B cell (primary cell): ENCODE measurements around the gene ASTN2. TPM values are rescaled to one million over a fixed set of nuclear protein-coding genes. Genes with fewer than 3 reads are reported as not detected.

ENCODE experiments used
- ATAC-seq: fragments of 200-7000 bp; cut with Tn5 transposase; one replicate; pipeline ENCODE4 v1.10.0; 2021; ENCODE audit warnings: low read depth, mild to moderate bottlenecking, moderate number of reproducible peaks, moderate library complexity
- CTCF ChIA-PET: fragments of 350-600 bp; sonication (Branson Sonifier 250); formaldehyde crosslinking; loops from one replicate; lab custom pipeline; 2021; ENCODE audit warnings: antibody characterized with exemption, inconsistent platforms; lab: Charles Lee
- POLR2A ChIA-PET: fragments of 350-600 bp; sonication (Branson Sonifier 250); formaldehyde crosslinking; loops from one replicate; lab custom pipeline; 2021; ENCODE audit warnings: antibody characterized with exemption; lab: Charles Lee
- DNase-seq: peaks from one replicate; pipeline ENCODE4 v3.0.0; 2013
- H2AFZ ChIP-seq: 2 replicates; pipeline ENCODE4 v1.6.1; 2012; ENCODE audit warnings: mild to moderate bottlenecking, low read depth, low read length; ENCODE audit not compliant: insufficient read depth, poor library complexity, severe bottlenecking
- H3K27ac ChIP-seq, 2 donors: 1 replicate in 1 of 2; 2 replicates in 1 of 2; pipeline ENCODE4 v1.5.1; 2012 to 2013; ENCODE audit warnings: low read length in 2 of 2, mild to moderate bottlenecking in 2 of 2, moderate library complexity in 1 of 2
- H3K27me3 ChIP-seq, 4 experiments: fragments of 200-600 bp in 1 of 4; sonication (generic) in 1 of 4; replicated peaks in 1 of 4; 1 replicate in 2 of 4; 2 replicates in 2 of 4; pipeline versions ENCODE4 v1.6.1 to v1.7.0; 2013 to 2016; ENCODE audit warnings: low read length in 3 of 4, mild to moderate bottlenecking in 2 of 4, mixed read lengths in 1 of 4, moderate library complexity in 1 of 4; ENCODE audit not compliant: insufficient read depth in 4 of 4, control insufficient read depth in 3 of 4; ENCODE audit errors: control extremely low read depth in 1 of 4
- H3K36me3 ChIP-seq, 2 experiments: replicated peaks in 1 of 2; 1 replicate in 1 of 2; 2 replicates in 1 of 2; pipeline versions ENCODE4 v1.6.1 to v1.7.1; 2013; ENCODE audit warnings: low read length in 1 of 2; ENCODE audit not compliant: insufficient read depth in 2 of 2, control insufficient read depth in 1 of 2; ENCODE audit errors: control extremely low read depth in 1 of 2, extremely low read depth in 1 of 2
- H3K4me1 ChIP-seq, 2 donors: fragments of 200-600 bp in 1 of 2; sonication (generic) in 1 of 2; 1 replicate in 1 of 2; 2 replicates in 1 of 2; pipeline versions ENCODE4 v1.5.1 to v1.6.1; 2013 to 2017; ENCODE audit warnings: low read length in 2 of 2; ENCODE audit not compliant: control insufficient read depth in 2 of 2, insufficient read depth in 2 of 2
- H3K4me2 ChIP-seq: replicated peaks from 2 replicates; pipeline ENCODE3; 2012; ENCODE audit warnings: mild to moderate bottlenecking, low read depth, low read length; ENCODE audit not compliant: poor library complexity, severe bottlenecking
- H3K4me3 ChIP-seq, 5 experiments: fragments of 200-600 bp in 1 of 5; sonication (generic) in 1 of 5; 1 replicate in 3 of 5; 2 replicates in 2 of 5; pipeline versions ENCODE4 v1.5.1 to v1.7.0; 2011 to 2016; ENCODE audit warnings: low read length in 4 of 5, mild to moderate bottlenecking in 4 of 5, low read depth in 2 of 5, control low read depth in 1 of 5, moderate library complexity in 1 of 5; ENCODE audit not compliant: insufficient read depth in 1 of 5; ENCODE audit errors: control extremely low read depth in 1 of 5, extremely low read depth in 1 of 5
- H3K79me2 ChIP-seq: fragments of 200-600 bp; sonication (generic); one replicate; pipeline ENCODE4 v1.6.0; 2016; ENCODE audit warnings: low read length; ENCODE audit not compliant: control insufficient read depth, insufficient read depth
- H3K9ac ChIP-seq: fragments of 200-600 bp; sonication (generic); 2 replicates; pipeline ENCODE4 v1.6.1; 2017; ENCODE audit warnings: mild to moderate bottlenecking, low read length, moderate library complexity
- H3K9me3 ChIP-seq, 3 donors: one replicate each; pipeline versions ENCODE4 v1.6.1 to v1.7.1; 2013; ENCODE audit warnings: low read length in 2 of 3; ENCODE audit not compliant: control insufficient read depth in 2 of 3, insufficient read depth in 1 of 3; ENCODE audit errors: control extremely low read depth in 1 of 3
- H4K20me1 ChIP-seq: 2 replicates; pipeline ENCODE4 v1.6.0; 2012; ENCODE audit warnings: mild to moderate bottlenecking, low read length; ENCODE audit not compliant: insufficient read depth, control insufficient read depth, poor library complexity, severe bottlenecking
- H3K27ac Mint-ChIP-seq: one replicate; pipeline ENCODE4 v1.8.0; 2021; ENCODE audit warnings: mixed read lengths
- H3K27me3 Mint-ChIP-seq: one replicate; pipeline ENCODE4 v1.8.0; 2021; ENCODE audit warnings: mixed read lengths
- H3K4me1 Mint-ChIP-seq: one replicate; pipeline ENCODE4 v1.8.0; 2021; ENCODE audit warnings: mixed read lengths
- H3K4me3 Mint-ChIP-seq: one replicate; pipeline ENCODE4 v1.8.0; 2021; ENCODE audit warnings: mixed read lengths
- H3K9me3 Mint-ChIP-seq: one replicate; pipeline ENCODE4 v1.8.0; 2022; ENCODE audit warnings: mixed read lengths; ENCODE audit not compliant: insufficient read depth
- EZH2 ChIP-seq: IDR thresholded peaks from 2 replicates; pipeline ENCODE4 v1.6.1; 2012; ENCODE audit warnings: borderline replicate concordance, low read depth, mild to moderate bottlenecking, moderate library complexity, low read length; ENCODE audit not compliant: insufficient read depth, poor library complexity, severe bottlenecking
- WGBS: methylation state at CpG from one replicate; pipeline ENCODE4 v1.1.5; 2013; ENCODE audit warnings: missing lambda C conversion rate; ENCODE audit not compliant: insufficient coverage; 5-methylcytosine and 5-hydroxymethylcytosine counted together
- intact Hi-C: fragments of 100-400 bp; cut with micrococcal nuclease; formaldehyde crosslinking; loops from one replicate; pipeline ENCODE4 v1.10.0; 2022
- polyA plus RNA-seq: library from polyadenylated mRNA; depleted of rRNA; stranded (reverse); fragments of >200 nt; gene quantifications from 2 replicates; pipeline ENCODE4 v1.2.3, GENCODE V29; 2012
- total RNA-seq, 2 donors: library from RNA; stranded (reverse); fragments of 120-200 nt in 1 of 2; gene quantifications; 1 replicate in 1 of 2; 2 replicates in 1 of 2; pipeline versions ENCODE4 v1.2.3 to v1.2.4, GENCODE V29; 2013 to 2022
- TF ChIP-seq, protein P1 (sequence below): fragments of 200-600 bp; IDR thresholded peaks from one replicate; pipeline ENCODE4 v1.8.0; 2022; ENCODE audit warnings: antibody characterized with exemption, mild to moderate bottlenecking

The ASTN2 gene
- total and polyA plus RNA-seq, 2 donors (not counting 1 experiment from before 2014, with no cell fraction given) = 1.2 to 3.6 TPM

DNA sequence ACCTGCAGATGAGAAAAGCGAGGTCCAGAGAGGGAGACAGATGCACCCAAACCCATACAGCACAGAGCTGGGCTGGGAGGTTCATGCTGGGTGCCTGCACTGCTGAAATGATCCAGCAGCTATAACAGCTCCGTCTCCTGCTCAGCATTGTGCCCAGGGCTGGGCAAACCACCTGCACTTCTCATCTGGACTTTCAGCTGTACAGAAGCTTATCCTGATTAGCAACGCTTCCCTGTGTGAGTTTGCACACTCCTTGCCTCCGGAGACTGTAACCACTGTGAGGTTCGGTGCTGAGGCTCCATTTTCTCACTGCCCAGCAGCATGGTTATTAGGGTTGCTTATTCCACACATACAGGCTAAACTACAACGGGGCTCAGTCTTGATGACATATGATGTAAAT lies 326.1 kb downstream of the ASTN2 start:
- Histone ChIP-seq H3K9ac (no peak overlapping the region), H3K9me3 (no peaks in the 10 kb centered on the region), H3K4me1 (no peaks in the 10 kb centered on the region), H3K4me3 (no peak overlapping the region), H4K20me1 (no peaks in the 10 kb centered on the region), H3K27me3 (no peaks in the 10 kb centered on the region), H3K27ac (no peak overlapping the region), H2AFZ (no peak overlapping the region), H3K79me2 (no peaks in the 10 kb centered on the region), H3K4me2 (no peak overlapping the region), H3K36me3 (no peaks in the 10 kb centered on the region)
- POLR2A ChIA-PET = no interaction called here
- intact Hi-C loops = no loop called here
- no peak overlapping the region for H3K27ac Mint-ChIP-seq
- CTCF ChIA-PET = no interaction called here
- no peaks in the 10 kb centered on the region for H3K27me3 Mint-ChIP-seq
- H3K4me1 Mint-ChIP-seq = no peaks in the 10 kb centered on the region
- no peak for ATAC-seq
- 79% methylated on average over 5 of the region's 6 CpGs for WGBS
- H3K4me3 Mint-ChIP-seq = no peak overlapping the region
- DNase-seq = no peak
- no peak for TF ChIP-seq EZH2
- TF ChIP-seq, protein P1, sequence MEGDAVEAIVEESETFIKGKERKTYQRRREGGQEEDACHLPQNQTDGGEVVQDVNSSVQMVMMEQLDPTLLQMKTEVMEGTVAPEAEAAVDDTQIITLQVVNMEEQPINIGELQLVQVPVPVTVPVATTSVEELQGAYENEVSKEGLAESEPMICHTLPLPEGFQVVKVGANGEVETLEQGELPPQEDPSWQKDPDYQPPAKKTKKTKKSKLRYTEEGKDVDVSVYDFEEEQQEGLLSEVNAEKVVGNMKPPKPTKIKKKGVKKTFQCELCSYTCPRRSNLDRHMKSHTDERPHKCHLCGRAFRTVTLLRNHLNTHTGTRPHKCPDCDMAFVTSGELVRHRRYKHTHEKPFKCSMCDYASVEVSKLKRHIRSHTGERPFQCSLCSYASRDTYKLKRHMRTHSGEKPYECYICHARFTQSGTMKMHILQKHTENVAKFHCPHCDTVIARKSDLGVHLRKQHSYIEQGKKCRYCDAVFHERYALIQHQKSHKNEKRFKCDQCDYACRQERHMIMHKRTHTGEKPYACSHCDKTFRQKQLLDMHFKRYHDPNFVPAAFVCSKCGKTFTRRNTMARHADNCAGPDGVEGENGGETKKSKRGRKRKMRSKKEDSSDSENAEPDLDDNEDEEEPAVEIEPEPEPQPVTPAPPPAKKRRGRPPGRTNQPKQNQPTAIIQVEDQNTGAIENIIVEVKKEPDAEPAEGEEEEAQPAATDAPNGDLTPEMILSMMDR = no peak
- H3K9me3 Mint-ChIP-seq = no peaks in the 10 kb centered on the region

- H3K27me3 ChIP-seq = no peaks in the 10 kb centered on the region
- no peaks in the 10 kb centered on the region for H3K9me3 Mint-ChIP-seq
- H3K4me3 ChIP-seq = no peak overlapping the region
- H3K9me3 ChIP-seq = no peaks in the 10 kb centered on the region
- ATAC-seq (no peak), DNase-seq (no peak)
- H3K27me3 Mint-ChIP-seq = no peaks in the 10 kb centered on the region
- no peak overlapping the region for H3K4me2 ChIP-seq
- H3K4me3 Mint-ChIP-seq = no peak overlapping the region
- H2AFZ ChIP-seq = no peak overlapping the region
- intact Hi-C loops = no loop called here
- CTCF ChIA-PET = no interaction called here
- no peaks in the 10 kb centered on the region for H3K4me1 ChIP-seq
- H3K4me1 Mint-ChIP-seq = no peaks in the 10 kb centered on the region
- 43% methylated on average over 3 of the region's 4 CpGs for WGBS
- H3K79me2 ChIP-seq = no peaks in the 10 kb centered on the region
- H4K20me1 ChIP-seq = no peaks in the 10 kb centered on the region
- POLR2A ChIA-PET = no interaction called here
- H3K27ac ChIP-seq = no peak overlapping the region
- H3K36me3 ChIP-seq = no peaks in the 10 kb centered on the region
- TF ChIP-seq, protein P1 = no peak
- TF ChIP-seq EZH2 = no peak
- H3K9ac ChIP-seq = no peak overlapping the region
- H3K27ac Mint-ChIP-seq = no peak overlapping the region
Measured at GRCh38 chr9:117088140-117088539, 326.7 kb downstream of the ASTN2 start.
